Stimulated activated CD8-positive, alpha-beta memory T cell treated with anti-CD3 and anti-CD28 coated beads, Interleukin-4, amount 100 ng/mL, for 48 hours (primary cell): Measurements from ENCODE around the gene FGF4.

Source experiments
- DNase-seq: peaks from one replicate; pipeline ENCODE4 v3.0.0-alpha.2; 2020

The FGF4 gene

GRCh38 chr11:69775163-69775755 lies at the start of gene FGF4:
Gene FGF4, minus strand, starts transcription at chr11:69775341. Its CDS starts 257 bp downstream, at chr11:69775084.
- DNase-seq, result no peak

- no peak for DNase-seq
Measured at GRCh38 chr11:69823641-69824265, 48.6 kb upstream of the FGF4 start.

- no peak for DNase-seq
Measured at GRCh38 chr11:69822676-69823494, 47.7 kb upstream of the FGF4 start.

DNA sequence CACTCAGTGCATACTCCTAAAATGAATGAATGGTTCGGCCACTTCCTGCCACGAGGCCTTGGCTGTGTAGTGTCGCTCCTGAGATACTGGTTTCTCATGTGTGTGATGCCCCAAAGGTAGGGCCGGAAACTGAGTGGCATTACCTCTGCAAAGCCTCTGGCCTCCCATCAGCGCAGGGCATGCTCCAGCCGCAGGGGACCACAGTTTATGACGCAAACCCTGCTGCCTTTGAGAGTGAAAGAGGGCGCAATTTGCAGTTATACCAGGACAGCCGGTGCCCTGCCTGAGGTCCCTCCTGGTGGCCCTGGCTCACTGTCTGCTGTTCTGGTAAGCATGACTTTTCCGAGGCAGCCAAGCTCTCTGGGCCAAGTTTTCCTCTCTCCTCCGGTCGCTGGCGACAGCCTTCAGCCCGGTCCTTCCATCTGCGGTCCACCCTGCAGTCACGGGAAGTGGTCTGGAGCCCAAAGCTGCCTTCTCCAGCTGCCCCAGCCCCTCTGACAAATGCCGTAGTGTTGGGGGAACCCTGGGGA lies 46.4 kb upstream of the FGF4 start:
- DNase-seq, result no peak

- no peak for DNase-seq
Measured at GRCh38 chr11:69820441-69820840, 45.3 kb upstream of the FGF4 start.

GRCh38 chr11:69819541-69820070 lies 44.5 kb upstream of the FGF4 start:
- DNase-seq, result no peak

- DNase-seq, result no peak
Measured at GRCh38 chr11:69818603-69819441, 43.7 kb upstream of the FGF4 start, which contains the start of gene FGF3. Gene FGF3, minus strand, starts transcription at chr11:69819416. Its CDS starts 483 bp downstream, at chr11:69818933.

GRCh38 chr11:69818231-69818602 lies 43.1 kb upstream of the FGF4 start:
- DNase-seq, result no peak

DNA sequence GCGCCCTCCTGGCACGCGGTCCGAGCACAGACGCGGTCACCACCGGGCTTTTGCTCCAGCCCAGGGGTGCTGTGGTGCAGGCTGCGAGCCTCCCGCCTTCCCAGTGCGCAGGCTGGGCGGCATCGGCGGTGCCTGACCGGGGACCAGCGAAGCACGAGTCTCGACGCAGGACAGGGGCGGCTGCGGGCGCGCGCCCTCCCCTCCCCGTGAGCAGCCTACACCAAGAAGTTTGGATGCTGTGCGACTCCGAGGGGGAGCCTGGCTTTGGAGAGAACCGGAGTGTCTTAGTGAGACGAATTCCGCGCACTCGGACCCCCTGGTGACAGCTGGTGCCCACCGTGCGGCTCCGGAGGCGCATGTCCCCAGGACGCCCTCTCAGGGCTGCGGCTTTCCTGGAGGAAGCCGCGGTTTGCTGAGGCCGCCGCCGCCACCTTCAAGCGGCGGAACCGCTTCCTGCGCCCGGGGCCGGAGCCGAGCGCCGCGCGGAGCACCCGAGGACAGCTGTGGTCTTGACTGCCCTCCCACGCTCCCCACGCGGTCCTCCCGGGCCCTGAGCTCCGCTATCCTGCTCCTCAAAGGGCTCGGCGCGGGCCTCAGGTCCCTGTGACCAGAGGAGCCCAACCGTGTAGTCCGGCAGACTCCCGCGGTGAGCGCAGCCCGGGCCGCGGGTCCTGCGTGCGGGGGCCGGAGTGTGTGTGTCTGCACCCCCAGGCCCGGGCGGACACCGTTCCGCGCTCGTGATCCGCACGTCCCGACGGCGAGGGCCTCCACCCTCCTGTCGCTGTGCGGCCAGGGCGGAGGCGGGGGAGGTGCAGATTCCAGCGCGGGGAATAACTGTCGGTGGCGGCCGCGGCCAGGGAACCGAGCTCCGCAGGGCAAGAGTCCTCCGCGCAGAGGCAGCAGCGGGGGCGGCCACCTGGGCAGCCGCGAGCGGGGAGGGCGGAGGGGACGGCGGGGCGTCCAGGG lies 42.4 kb upstream of the FGF4 start:
- no peak for DNase-seq

DNA sequence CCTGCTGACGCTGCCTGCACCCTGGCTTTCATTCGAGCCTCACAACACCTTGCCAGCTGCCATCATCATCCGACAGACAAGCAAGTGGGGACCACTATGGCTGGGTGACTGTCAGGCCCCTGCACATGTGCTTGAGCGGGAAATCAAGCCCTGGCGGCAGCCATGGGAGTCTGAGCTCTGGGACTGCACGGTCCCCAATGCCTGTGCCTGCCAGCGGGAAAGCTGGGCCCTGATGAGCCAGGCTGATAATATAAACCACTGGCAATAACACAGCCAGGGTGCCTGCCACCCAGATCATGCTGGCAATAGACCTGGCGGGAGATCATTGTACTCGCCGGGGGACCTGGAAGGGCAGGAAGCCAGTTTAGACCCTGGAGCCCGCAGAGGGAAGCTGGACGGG lies 41.5 kb upstream of the FGF4 start:
- DNase-seq, result no peak

- DNase-seq, result no peak
Measured at GRCh38 chr11:69815973-69816372, 40.8 kb upstream of the FGF4 start.

DNA sequence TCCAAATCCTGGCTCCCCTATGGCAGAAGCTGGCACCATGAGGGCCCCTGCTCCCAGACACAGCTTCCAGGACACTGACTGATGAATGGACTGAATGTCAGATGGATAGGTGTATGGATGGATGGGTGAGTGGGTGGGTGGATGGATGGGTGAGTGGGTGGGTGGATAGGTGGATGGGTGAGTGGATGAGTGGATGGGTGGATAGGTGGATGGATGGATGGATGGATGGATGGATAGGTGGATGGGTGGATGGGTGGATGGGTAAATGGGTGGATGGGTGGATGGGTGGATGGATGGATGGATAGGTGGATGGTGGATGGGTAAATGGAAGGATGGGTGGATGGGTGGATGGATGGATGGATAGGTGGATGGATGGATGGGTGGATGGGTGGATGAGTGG lies 39.8 kb upstream of the FGF4 start:
- DNase-seq, result no peak

GRCh38 chr11:69814411-69814810 lies 39.3 kb upstream of the FGF4 start:
- no peak for DNase-seq

GRCh38 chr11:69813839-69814238 lies 38.7 kb upstream of the FGF4 start:
- no peak for DNase-seq

- DNase-seq, result no peak
Measured at GRCh38 chr11:69812946-69813345, 37.8 kb upstream of the FGF4 start.

DNA sequence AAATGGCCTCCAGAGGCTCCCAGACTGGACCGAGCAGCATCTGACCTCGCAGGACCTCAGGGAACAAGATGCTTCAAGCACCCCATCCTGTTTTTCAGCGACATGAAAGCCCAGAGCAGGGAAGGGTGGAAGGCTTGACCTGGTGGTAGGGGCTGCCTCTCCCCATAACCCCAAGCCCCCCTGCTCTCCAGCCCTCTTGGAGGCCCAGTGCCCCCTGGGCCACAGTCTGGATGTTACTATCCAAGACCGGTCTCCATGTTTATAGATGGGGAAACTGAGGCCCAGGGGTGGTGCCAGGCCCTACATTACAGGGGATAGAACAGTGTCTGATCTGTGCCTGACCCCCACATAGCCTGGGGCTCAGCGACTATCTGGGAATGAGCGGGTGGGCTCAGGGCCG lies 37.1 kb upstream of the FGF4 start:
- DNase-seq, result no peak

DNA sequence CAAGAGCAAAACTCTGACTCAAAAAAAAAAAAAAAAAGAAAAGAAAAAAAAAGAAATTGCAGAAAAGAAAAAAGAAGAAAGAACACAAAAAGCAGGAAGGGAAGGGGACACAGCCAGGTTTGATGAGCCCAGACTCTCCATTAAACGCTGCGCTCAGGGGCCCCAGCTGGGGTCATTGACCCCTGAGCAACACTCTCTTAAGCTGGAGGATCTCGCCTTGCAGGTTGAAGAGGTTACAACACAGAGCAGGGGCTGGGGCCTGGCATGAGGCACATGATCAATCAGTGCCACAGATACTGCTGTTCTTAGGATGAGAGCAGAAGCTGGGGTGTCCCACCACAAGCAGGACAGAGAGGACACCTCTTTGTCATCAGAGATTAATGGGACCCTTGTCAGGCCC lies 36.3 kb upstream of the FGF4 start:
- no peak for DNase-seq

DNA sequence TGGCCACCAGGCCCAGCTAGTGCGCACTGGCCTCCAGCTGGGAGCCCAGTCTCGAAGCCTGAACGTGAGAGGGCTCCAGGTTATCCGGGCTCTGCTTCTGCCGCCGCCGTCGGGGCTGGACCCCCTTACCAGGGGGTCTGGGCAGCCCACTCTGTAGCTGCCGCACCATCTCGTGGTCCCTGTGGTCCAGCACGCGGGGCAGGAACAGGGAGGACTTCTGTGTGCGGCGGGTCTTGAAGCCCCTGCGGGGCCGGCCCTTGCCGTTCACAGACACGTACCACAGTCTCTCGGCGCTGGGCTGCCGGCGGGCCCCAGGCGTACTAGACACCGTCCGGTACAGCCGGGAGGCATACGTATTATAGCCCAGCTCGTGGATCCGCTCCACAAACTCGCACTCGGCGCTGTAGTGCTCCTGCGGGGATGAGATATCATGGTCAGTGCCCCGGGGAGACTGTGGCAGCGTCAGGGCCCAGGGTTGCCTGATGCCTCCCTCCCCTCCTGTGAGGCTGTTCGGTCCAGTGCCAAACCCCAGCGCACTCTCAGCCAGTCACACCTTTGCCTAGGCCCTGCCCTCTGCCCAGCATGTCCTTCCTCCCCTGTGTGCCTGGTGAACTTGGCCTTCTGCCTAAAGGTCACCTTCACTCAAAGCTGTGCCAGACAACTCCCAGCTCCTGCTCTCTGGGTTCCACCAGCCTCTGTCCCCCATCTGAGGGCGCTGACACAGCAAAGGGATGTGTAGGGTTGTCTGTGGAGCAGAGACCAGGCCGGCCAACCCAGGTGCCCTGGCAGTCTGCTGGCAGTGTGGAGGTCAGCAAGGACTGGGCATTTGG lies 35.4 kb upstream of the FGF4 start:
- DNase-seq, result no peak

GRCh38 chr11:69808667-69809086 lies 33.5 kb upstream of the FGF4 start:
- DNase-seq, result no peak

GRCh38 chr11:69807106-69807815 lies 32.1 kb upstream of the FGF4 start:
- no peak for DNase-seq
